Hepatocyte (in vitro differentiated cells): Measurements from ENCODE around the gene KIF23. TPM values are rescaled to one million over a fixed set of nuclear protein-coding genes. Genes with fewer than 3 reads are reported as not detected.

Source experiments
- DNase-seq: peaks from one replicate; pipeline ENCODE4 v3.0.0-alpha.2; 2016; ENCODE audit warnings: low spot score
- H2AFZ ChIP-seq: fragments of 200-600 bp; sonication (generic); 2 replicates; pipeline ENCODE4 v1.6.0; 2016; ENCODE audit warnings: antibody characterized with exemption, mild to moderate bottlenecking
- H3K27ac ChIP-seq: fragments of 200-600 bp; sonication (generic); 2 replicates; pipeline ENCODE4 v1.5.1; 2016; ENCODE audit warnings: mild to moderate bottlenecking
- H3K27me3 ChIP-seq: fragments of 200-600 bp; sonication (generic); 2 replicates; pipeline ENCODE4 v1.6.1; 2016
- H3K36me3 ChIP-seq: fragments of 200-600 bp; sonication (generic); replicated peaks from 2 replicates; pipeline ENCODE4 v1.5.1; 2016; ENCODE audit warnings: low read depth; ENCODE audit not compliant: insufficient read depth
- H3K4me1 ChIP-seq: fragments of 200-600 bp; sonication (generic); 2 replicates; pipeline ENCODE4 v1.5.1; 2016; ENCODE audit warnings: mild to moderate bottlenecking, moderate library complexity; ENCODE audit not compliant: insufficient read depth
- H3K4me2 ChIP-seq: fragments of 200-600 bp; sonication (generic); 2 replicates; pipeline ENCODE4 v1.6.0; 2016
- H3K4me3 ChIP-seq: fragments of 200-600 bp; sonication (generic); 2 replicates; pipeline ENCODE4 v1.5.1; 2016; ENCODE audit warnings: mild to moderate bottlenecking
- H3K79me2 ChIP-seq: fragments of 200-600 bp; sonication (generic); 2 replicates; pipeline ENCODE4 v1.6.0; 2017; ENCODE audit warnings: mild to moderate bottlenecking
- H3K9me2 ChIP-seq: fragments of 200-600 bp; sonication (generic); replicated peaks from 2 replicates; pipeline ENCODE4 v1.6.0; 2017; ENCODE audit warnings: mild to moderate bottlenecking; ENCODE audit not compliant: insufficient read depth
- H3K9me3 ChIP-seq: fragments of 200-600 bp; sonication (generic); 2 replicates; pipeline ENCODE4 v1.5.1; 2016; ENCODE audit warnings: low read depth, mild to moderate bottlenecking
- H4K20me1 ChIP-seq: fragments of 200-600 bp; sonication (generic); 2 replicates; pipeline ENCODE4 v1.6.0; 2016; ENCODE audit warnings: mild to moderate bottlenecking; ENCODE audit not compliant: insufficient read depth, poor library complexity, severe bottlenecking
- EZH2 ChIP-seq: fragments of 200-600 bp; sonication (generic); IDR thresholded peaks from 2 replicates; pipeline ENCODE4 v1.6.1; 2016; ENCODE audit warnings: antibody characterized with exemption, mild to moderate bottlenecking, borderline replicate concordance
- EZH2phosphoT487 ChIP-seq: fragments of 200-600 bp; sonication (generic); IDR thresholded peaks from one replicate; pipeline ENCODE4 v1.6.1; 2018; ENCODE audit warnings: antibody characterized with exemption, mild to moderate bottlenecking, low read depth, moderate library complexity; ENCODE audit not compliant: unreplicated experiment, severe bottlenecking
- WGBS: methylation state at CpG from one replicate; pipeline ENCODE4 v1.1.6; 2016; ENCODE audit warnings: low lambda C conversion rate; ENCODE audit errors: missing lambda C conversion rate; 5-methylcytosine and 5-hydroxymethylcytosine counted together
- polyA plus RNA-seq: library from polyadenylated mRNA; unstranded; fragments of >200 nt; fragmentation: Nextera tagmentation; extraction: Ambion mirVana; gene quantifications from 2 replicates; pipeline ENCODE4 v1.2.1, GENCODE V29; 2016
- total RNA-seq: library from RNA; depleted of rRNA; stranded (reverse); fragments of >200 nt; gene quantifications from 2 replicates; pipeline ENCODE4 v1.2.3, GENCODE V29; 2014
- TF ChIP-seq, protein P1 (sequence below): fragments of 200-600 bp; sonication (generic); IDR thresholded peaks from 2 replicates; pipeline ENCODE4 v1.5.1; 2016; ENCODE audit warnings: antibody characterized with exemption, mild to moderate bottlenecking; ENCODE audit not compliant: poor library complexity

Gene KIF23
- total and polyA plus RNA-seq, 2 experiments from 2014 or later: 12.0 to 14.1 TPM

DNA sequence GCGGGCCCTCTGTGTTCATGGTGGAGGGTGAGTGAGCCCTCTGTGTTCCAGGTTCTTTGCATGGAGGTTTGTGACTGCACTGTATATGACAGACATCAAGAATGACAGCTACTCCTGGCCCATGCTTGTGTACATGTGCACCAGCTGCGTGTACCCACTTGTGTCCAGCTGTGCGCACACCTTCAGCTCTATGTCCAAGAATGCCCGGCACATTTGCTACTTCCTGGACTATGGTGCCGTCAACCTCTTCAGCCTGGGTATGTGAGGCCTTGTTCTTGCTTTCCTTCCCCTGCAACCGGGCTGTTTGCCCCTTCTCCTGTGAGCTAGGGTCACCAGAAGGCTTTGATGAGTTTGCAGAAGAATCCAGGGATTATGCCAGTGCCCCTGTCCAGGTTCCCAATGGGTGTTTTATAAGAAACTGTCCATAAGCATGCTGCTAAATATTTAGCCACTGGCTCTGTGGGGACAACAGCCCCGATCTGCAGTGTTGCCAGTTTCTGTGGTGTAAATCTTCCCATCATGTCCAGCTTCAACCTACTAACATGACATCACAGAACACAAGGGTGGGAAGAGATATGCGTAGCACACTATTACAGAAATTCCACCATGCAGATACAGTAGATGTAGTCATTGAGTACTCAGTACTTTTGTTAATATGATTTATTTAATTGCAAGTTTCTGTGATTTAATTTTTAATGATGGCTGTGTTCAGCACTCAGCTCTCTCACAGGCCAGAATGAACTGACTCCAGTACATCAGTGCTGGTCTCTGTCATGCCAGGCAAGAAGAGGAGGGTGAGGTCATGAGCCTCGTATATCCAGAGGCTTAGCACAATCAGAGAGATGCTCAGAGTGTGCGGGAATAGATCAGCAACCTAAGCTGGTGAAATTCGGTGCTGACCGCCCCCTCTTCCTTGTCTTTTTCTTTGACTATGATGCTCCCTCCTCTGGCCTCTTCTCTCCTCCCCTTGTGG, 29.2 kb upstream of the KIF23 start:
- 86% methylated on average over 12 of the region's 12 CpGs for WGBS
- TF ChIP-seq, protein P1, sequence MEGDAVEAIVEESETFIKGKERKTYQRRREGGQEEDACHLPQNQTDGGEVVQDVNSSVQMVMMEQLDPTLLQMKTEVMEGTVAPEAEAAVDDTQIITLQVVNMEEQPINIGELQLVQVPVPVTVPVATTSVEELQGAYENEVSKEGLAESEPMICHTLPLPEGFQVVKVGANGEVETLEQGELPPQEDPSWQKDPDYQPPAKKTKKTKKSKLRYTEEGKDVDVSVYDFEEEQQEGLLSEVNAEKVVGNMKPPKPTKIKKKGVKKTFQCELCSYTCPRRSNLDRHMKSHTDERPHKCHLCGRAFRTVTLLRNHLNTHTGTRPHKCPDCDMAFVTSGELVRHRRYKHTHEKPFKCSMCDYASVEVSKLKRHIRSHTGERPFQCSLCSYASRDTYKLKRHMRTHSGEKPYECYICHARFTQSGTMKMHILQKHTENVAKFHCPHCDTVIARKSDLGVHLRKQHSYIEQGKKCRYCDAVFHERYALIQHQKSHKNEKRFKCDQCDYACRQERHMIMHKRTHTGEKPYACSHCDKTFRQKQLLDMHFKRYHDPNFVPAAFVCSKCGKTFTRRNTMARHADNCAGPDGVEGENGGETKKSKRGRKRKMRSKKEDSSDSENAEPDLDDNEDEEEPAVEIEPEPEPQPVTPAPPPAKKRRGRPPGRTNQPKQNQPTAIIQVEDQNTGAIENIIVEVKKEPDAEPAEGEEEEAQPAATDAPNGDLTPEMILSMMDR: no peak
- TF ChIP-seq EZH2 (no peak), EZH2phosphoT487 (no peak)

DNA sequence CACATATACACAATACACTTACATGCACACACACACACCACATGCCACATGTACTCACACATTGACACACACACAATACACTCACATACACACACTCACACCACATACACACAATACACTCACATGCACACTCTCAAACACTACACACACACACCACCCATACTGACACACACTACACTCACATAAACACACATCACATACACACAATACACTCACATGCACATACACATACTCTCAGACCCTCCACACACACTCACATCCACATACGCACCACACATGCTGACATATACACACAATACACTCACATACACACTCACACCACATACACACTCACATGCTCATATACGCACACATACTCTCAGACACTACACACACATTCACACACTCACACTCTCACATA, 28.3 kb upstream of the KIF23 start:
- no peaks in the 10 kb centered on the region for H3K27me3 ChIP-seq
- no peaks in the 10 kb centered on the region for H3K4me1 ChIP-seq
- no peak for DNase-seq
- 95% methylated on average over 2 of the region's 2 CpGs for WGBS
- no peak overlapping the region for H3K27ac ChIP-seq
- H3K4me2 ChIP-seq: no peak overlapping the region
- H3K36me3 ChIP-seq: no peaks in the 10 kb centered on the region
- no peak overlapping the region for H3K4me3 ChIP-seq
- TF ChIP-seq, protein P1: no peak
- TF ChIP-seq EZH2: no peak
- TF ChIP-seq EZH2phosphoT487: no peak
- H3K79me2 ChIP-seq: no peaks in the 10 kb centered on the region
- H3K9me2 ChIP-seq: no peaks in the 10 kb centered on the region
- no peaks in the 10 kb centered on the region for H3K9me3 ChIP-seq
- H2AFZ ChIP-seq: no peak overlapping the region
- no peaks in the 10 kb centered on the region for H4K20me1 ChIP-seq

More for the DNA sequence above, 29.2 kb upstream of the KIF23 start:
- Histone ChIP-seq H3K4me3 (no peak overlapping the region), H3K36me3 (no peaks in the 10 kb centered on the region), H3K4me2 (no peak overlapping the region), H3K27me3 (no peaks in the 10 kb centered on the region), H3K4me1 (no peaks in the 10 kb centered on the region), H3K9me2 (no peaks in the 10 kb centered on the region), H3K9me3 (no peaks in the 10 kb centered on the region), H2AFZ (no peak overlapping the region), H3K79me2 (no peaks in the 10 kb centered on the region), H3K27ac (no peak overlapping the region), H4K20me1 (no peaks in the 10 kb centered on the region)
- DNase-seq: no peak

DNA sequence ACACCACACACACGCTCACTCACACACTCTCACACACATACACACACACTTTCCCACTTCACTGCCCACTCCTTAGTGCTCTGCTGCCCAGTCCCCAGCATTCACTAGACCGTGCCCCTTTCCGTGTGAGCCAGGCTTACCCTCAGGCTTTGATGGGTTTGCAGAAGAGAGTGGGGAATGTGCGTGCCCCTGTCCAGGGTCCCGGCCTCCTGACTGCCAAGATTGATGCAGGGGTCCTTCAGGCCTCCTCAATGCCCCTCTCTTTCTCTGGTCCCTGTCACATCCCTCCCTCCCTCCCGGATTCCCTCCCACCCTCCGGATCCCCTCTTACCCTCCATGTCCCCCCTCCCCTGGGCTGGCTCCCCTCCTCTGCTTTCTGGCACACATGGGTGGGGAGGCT, 27.9 kb upstream of the KIF23 start:
- DNase-seq: no peak
- no peaks in the 10 kb centered on the region for H3K4me1 ChIP-seq
- no peak overlapping the region for H3K27ac ChIP-seq
- H3K4me2 ChIP-seq: no peak overlapping the region
- H3K9me2 ChIP-seq: no peaks in the 10 kb centered on the region
- no peaks in the 10 kb centered on the region for H3K27me3 ChIP-seq
- WGBS: 75% methylated on average over 5 of the region's 7 CpGs
- H4K20me1 ChIP-seq: no peaks in the 10 kb centered on the region
- TF ChIP-seq EZH2phosphoT487: no peak
- no peak for TF ChIP-seq EZH2
- TF ChIP-seq, protein P1: no peak
- no peaks in the 10 kb centered on the region for H3K9me3 ChIP-seq
- H3K4me3 ChIP-seq: no peak overlapping the region
- no peaks in the 10 kb centered on the region for H3K36me3 ChIP-seq
- H2AFZ ChIP-seq: no peak overlapping the region
- no peaks in the 10 kb centered on the region for H3K79me2 ChIP-seq
